ENCODE measurements around the gene CYP2D6. TPM values are rescaled to one million over a fixed set of nuclear protein-coding genes. Genes with fewer than 3 reads are reported as not detected.
"Not testable (repeated sequence)": the region's sequence is repeated elsewhere in the genome, so short reads cannot be mapped to it uniquely, and the experiment has no call there.

The CYP2D6 gene
- total RNA-seq, 1 donor from 2014 or later = 0.53 TPM

DNA sequence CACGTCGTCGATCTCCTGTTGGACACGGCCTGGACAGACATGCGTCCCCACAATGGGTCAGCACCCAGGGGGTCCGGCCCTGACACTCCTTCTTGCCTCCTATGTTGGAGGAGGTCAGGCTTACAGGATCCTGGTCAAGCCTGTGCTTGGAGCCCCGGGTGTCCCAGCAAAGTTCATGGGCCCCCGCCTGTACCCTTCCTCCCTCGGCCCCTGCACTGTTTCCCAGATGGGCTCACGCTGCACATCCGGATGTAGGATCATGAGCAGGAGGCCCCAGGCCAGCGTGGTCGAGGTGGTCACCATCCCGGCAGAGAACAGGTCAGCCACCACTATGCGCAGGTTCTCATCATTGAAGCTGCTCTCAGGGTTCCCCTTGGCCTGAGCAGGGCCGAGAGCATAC, 3.0 kb downstream of the CYP2D6 start:
- no peaks in the 10 kb centered on the region for H3K36me3 ChIP-seq (ENCODE audit: control insufficient read depth, insufficient read depth, low read length)
- DNase-seq (ENCODE audit: low read depth) (no peak), FAIRE-seq (peak; percentile 76)
- H3K27me3 ChIP-seq (ENCODE audit: control insufficient read depth, insufficient read depth, low read length) = no peaks in the 10 kb centered on the region
- TF ChIP-seq, protein P1, sequence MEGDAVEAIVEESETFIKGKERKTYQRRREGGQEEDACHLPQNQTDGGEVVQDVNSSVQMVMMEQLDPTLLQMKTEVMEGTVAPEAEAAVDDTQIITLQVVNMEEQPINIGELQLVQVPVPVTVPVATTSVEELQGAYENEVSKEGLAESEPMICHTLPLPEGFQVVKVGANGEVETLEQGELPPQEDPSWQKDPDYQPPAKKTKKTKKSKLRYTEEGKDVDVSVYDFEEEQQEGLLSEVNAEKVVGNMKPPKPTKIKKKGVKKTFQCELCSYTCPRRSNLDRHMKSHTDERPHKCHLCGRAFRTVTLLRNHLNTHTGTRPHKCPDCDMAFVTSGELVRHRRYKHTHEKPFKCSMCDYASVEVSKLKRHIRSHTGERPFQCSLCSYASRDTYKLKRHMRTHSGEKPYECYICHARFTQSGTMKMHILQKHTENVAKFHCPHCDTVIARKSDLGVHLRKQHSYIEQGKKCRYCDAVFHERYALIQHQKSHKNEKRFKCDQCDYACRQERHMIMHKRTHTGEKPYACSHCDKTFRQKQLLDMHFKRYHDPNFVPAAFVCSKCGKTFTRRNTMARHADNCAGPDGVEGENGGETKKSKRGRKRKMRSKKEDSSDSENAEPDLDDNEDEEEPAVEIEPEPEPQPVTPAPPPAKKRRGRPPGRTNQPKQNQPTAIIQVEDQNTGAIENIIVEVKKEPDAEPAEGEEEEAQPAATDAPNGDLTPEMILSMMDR (IDR thresholded peaks at IDR 0.05; ENCODE audit: insufficient read depth, low read length, severe bottlenecking) = no peak
- H3K4me3 ChIP-seq (ENCODE audit: low read depth, low read length) = no peak overlapping the region

GRCh38 chr22:42123529-42123928, 7.1 kb downstream of the CYP2D6 start:
- FAIRE-seq = peak; percentile 99
- not testable (repeated sequence) for H3K36me3 ChIP-seq (ENCODE audit: control insufficient read depth, insufficient read depth, low read length); DNase-seq (ENCODE audit: low read depth); H3K27me3 ChIP-seq (ENCODE audit: control insufficient read depth, insufficient read depth, low read length); H3K4me3 ChIP-seq (ENCODE audit: low read depth, low read length)

- not testable (repeated sequence) for H3K4me3 ChIP-seq (ENCODE audit: low read depth, low read length); H3K36me3 ChIP-seq (ENCODE audit: control insufficient read depth, insufficient read depth, low read length); H3K27me3 ChIP-seq (ENCODE audit: control insufficient read depth, insufficient read depth, low read length); FAIRE-seq
- peak; percentile 22 for DNase-seq (ENCODE audit: low read depth)
Observed at GRCh38 chr22:42120231-42121021, 10.2 kb downstream of the CYP2D6 start.

- Histone ChIP-seq H3K27me3 (ENCODE audit: control insufficient read depth, insufficient read depth, low read length) (no peaks in the 10 kb centered on the region), H3K4me3 (ENCODE audit: low read depth, low read length) (no peak overlapping the region), H3K36me3 (ENCODE audit: control insufficient read depth, insufficient read depth, low read length) (no peaks in the 10 kb centered on the region)
- FAIRE-seq = peak; percentile 87
- DNase-seq (ENCODE audit: low read depth) = no peak
- TF ChIP-seq, protein P1 (IDR thresholded peaks at IDR 0.05; ENCODE audit: insufficient read depth, low read length, severe bottlenecking) = no peak
Observed at GRCh38 chr22:42116848-42117424, 13.7 kb downstream of the CYP2D6 start.

- DNase-seq (ENCODE audit: low read depth); H3K27me3 ChIP-seq (ENCODE audit: control insufficient read depth, insufficient read depth, low read length); H3K4me3 ChIP-seq (ENCODE audit: low read depth, low read length); H3K36me3 ChIP-seq (ENCODE audit: control insufficient read depth, insufficient read depth, low read length): not testable (repeated sequence)
- FAIRE-seq = peak; percentile 13
Observed at GRCh38 chr22:42115420-42115830, 15.2 kb downstream of the CYP2D6 start.

DNA sequence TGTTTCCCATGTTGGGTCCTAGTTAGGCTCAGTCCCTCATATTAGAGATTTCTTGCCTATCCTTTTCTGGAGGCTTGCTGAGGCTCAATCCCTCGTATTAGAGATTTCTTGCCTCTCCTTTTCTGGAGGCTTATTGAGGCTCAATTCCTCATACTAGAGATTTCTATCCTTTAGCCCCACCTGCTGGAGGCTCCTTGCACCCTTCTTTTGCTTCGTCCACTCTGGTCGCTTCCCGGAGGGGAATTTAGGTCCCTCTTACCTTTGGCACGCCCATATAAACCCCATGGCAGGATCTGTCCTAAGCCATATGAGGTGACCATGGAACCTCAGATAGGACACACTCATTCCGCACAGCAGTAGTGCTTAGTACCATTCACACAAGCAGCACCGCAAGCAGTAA, 15.9 kb downstream of the CYP2D6 start:
- DNase-seq (ENCODE audit: low read depth) = no peak
- H3K4me3 ChIP-seq (ENCODE audit: low read depth, low read length) = no peak overlapping the region
- H3K27me3 ChIP-seq (ENCODE audit: control insufficient read depth, insufficient read depth, low read length) = no peaks in the 10 kb centered on the region
- no peak for FAIRE-seq
- H3K36me3 ChIP-seq (ENCODE audit: control insufficient read depth, insufficient read depth, low read length) = no peaks in the 10 kb centered on the region
- TF ChIP-seq, protein P1 (IDR thresholded peaks at IDR 0.05; ENCODE audit: insufficient read depth, low read length, severe bottlenecking) = no peak

GRCh38 chr22:42112793-42113192, 17.8 kb downstream of the CYP2D6 start:
- not testable (repeated sequence) for H3K36me3 ChIP-seq (ENCODE audit: control insufficient read depth, insufficient read depth, low read length); H3K4me3 ChIP-seq (ENCODE audit: low read depth, low read length); H3K27me3 ChIP-seq (ENCODE audit: control insufficient read depth, insufficient read depth, low read length); DNase-seq (ENCODE audit: low read depth); FAIRE-seq
- TF ChIP-seq, protein P1 (IDR thresholded peaks at IDR 0.05; ENCODE audit: insufficient read depth, low read length, severe bottlenecking) = peak; percentile 9

Data from bronchial epithelial cell (primary cell).